ENCODE measurements around the gene TET3. TPM values are rescaled to one million over a fixed set of nuclear protein-coding genes. Genes with fewer than 3 reads are reported as not detected.
"Not testable (repeated sequence)": the region's sequence is repeated elsewhere in the genome, so short reads cannot be mapped to it uniquely, and the experiment has no call there.

The TET3 gene
- polyA plus RNA-seq, 1 experiment = 3.1 TPM

GRCh38 chr2:73938718-73939352 is 45.9 kb upstream of the TET3 start:
- H3K4me3 ChIP-seq (ENCODE audit: low read depth, low read length) = no peak overlapping the region
- DNase-seq (ENCODE audit: low read depth, low spot score) = peak; percentile 23
- ChIA-PET CTCF (interaction anchor here (0.9 to 1.5 kb wide), 6 partner anchors 10 to 240 kb away, joined by 3 to 10 read pairs (median 4); partner anchors contain the start of gene MOB1A), POLR2A (interaction anchor here (0.6 to 2.2 kb wide), 2 partner anchors 46 to 181 kb away, joined by 5 to 10 read pairs; partner anchors contain the start of gene ACTG2)
- no peaks in the 10 kb centered on the region for H3K9me3 ChIP-seq (ENCODE audit: control insufficient read depth, insufficient read depth, low read length)
- H3K27me3 ChIP-seq (ENCODE audit: control insufficient read depth, insufficient read depth, low read length) = no peaks in the 10 kb centered on the region
- no peak for TF ChIP-seq CTCF (IDR thresholded peaks at IDR 0.05; ENCODE audit: low read depth, low read length)
- no peak overlapping the region for H3K27ac ChIP-seq (ENCODE audit: low read depth, low read length)

- no peaks in the 10 kb centered on the region for H3K27me3 ChIP-seq (ENCODE audit: control insufficient read depth, insufficient read depth, low read length)
- CTCF ChIA-PET = interaction anchor here (0.9 to 1.5 kb wide), 6 partner anchors 9 to 239 kb away, joined by 3 to 10 read pairs (median 4); partner anchors contain the start of gene MOB1A
- H3K4me3 ChIP-seq (ENCODE audit: low read depth, low read length) = no peak overlapping the region
- no peak for DNase-seq (ENCODE audit: low read depth, low spot score)
- peak overlapping the region; percentile 39 for H3K27ac ChIP-seq (ENCODE audit: low read depth, low read length)
- peak; percentile 20; the same call in 1 of the 2 replicates for TF ChIP-seq CTCF (IDR thresholded peaks at IDR 0.05; ENCODE audit: low read depth, low read length)
- POLR2A ChIA-PET = interaction anchor here (0.6 kb wide), 1 partner anchor 47 kb away, joined by 10 read pairs; the partner anchor contains the start of gene ACTG2
- H3K9me3 ChIP-seq (ENCODE audit: control insufficient read depth, insufficient read depth, low read length) = no peaks in the 10 kb centered on the region
These were observed 45.3 kb upstream of the TET3 start for GRCh38 chr2:73939419-73939818.

GRCh38 chr2:73940066-73940465 is 44.6 kb upstream of the TET3 start:
- H3K27me3 ChIP-seq (ENCODE audit: control insufficient read depth, insufficient read depth, low read length); H3K9me3 ChIP-seq (ENCODE audit: control insufficient read depth, insufficient read depth, low read length); H3K27ac ChIP-seq (ENCODE audit: low read depth, low read length); CTCF ChIA-PET; H3K4me3 ChIP-seq (ENCODE audit: low read depth, low read length); DNase-seq (ENCODE audit: low read depth, low spot score); POLR2A ChIA-PET: not testable (repeated sequence)

GRCh38 chr2:73942664-73943063 is 42.0 kb upstream of the TET3 start:
- no peak for DNase-seq (ENCODE audit: low read depth, low spot score)
- Histone ChIP-seq H3K9me3 (ENCODE audit: control insufficient read depth, insufficient read depth, low read length) (no peaks in the 10 kb centered on the region), H3K27ac (ENCODE audit: low read depth, low read length) (no peak overlapping the region), H3K27me3 (ENCODE audit: control insufficient read depth, insufficient read depth, low read length) (no peaks in the 10 kb centered on the region), H3K4me3 (ENCODE audit: low read depth, low read length) (no peak overlapping the region)
- CTCF ChIA-PET = no interaction called here
- POLR2A ChIA-PET = no interaction called here
- TF ChIP-seq CTCF (IDR thresholded peaks at IDR 0.05; ENCODE audit: low read depth, low read length) = no peak

- ChIA-PET POLR2A (interaction anchor here (0.6 kb wide), 1 partner anchor 14 kb away, joined by 5 read pairs; no protein-coding TSS in a partner anchor), CTCF (no interaction called here)
- H3K9me3 ChIP-seq (ENCODE audit: control insufficient read depth, insufficient read depth, low read length) = no peaks in the 10 kb centered on the region
- H3K27ac ChIP-seq (ENCODE audit: low read depth, low read length) = no peak overlapping the region
- TF ChIP-seq CTCF (IDR thresholded peaks at IDR 0.05; ENCODE audit: low read depth, low read length) = no peak
- no peak overlapping the region for H3K4me3 ChIP-seq (ENCODE audit: low read depth, low read length)
- no peaks in the 10 kb centered on the region for H3K27me3 ChIP-seq (ENCODE audit: control insufficient read depth, insufficient read depth, low read length)
- DNase-seq (ENCODE audit: low read depth, low spot score) = no peak
These were observed 40.0 kb upstream of the TET3 start for GRCh38 chr2:73944714-73945113.
